NCI-H2227 (cell line): ENCODE measurements around the gene CCR7.

Experiments
- DNase-seq: peaks from one replicate; lab custom pipeline; 2025; ENCODE audit not compliant: unreplicated experiment; lab: John Stamatoyannopoulos, UW

CCR7 gene

DNA sequence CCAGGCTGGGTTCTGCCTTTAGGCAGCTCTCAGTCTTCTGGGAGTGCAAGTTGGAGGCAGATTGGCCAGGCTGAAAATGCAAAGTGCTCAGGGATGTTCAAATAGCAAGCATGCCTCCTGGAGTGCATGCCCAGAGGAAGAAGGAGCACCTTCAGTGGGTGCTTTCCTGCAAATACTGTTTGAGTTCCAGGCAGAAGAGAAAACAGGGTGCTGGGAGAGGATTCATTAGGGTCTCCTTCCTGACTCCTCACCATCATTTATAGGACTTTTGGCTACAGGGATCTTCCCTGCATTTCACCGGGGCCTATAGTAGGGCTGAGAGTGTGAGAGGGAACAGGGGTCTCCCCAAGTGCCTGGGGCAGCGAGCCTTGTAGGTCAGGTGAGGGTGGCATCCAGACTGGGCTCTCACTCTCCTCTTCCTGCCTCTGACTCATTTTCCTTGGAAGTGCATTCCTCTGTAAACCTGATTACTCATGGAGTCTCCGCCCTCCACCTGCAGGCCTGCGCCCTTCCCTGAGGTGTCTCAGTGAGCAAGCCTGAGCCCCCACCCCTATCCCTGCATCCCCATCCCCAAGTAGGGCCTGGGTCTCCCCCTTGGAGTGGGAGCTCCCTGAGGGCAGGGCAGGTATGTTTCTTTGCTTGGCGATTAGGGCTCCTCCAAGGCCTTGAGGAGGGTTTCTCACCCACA is 46.7 kb downstream of the CCR7 start:
- DNase-seq = no peak

DNA sequence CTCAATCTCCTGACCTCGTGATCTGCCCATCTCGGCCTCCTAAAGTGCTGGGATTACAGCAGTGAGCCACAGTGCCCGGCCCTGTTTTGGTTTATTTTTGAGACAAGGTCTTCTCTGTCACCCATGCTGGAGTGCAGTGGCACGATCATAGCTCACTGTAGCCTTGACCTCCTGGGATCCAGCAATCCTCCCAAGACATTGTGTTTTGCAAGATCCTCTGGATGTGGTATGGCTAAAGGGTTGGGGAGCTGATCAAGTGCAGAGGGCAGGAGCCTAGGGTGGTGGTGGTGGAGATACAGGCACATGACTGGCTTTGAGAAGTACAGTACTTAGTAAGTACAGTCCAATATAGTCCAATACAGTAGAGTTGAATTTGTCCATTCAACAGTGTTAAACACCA is 47.3 kb downstream of the CCR7 start:
- DNase-seq = no peak

DNA sequence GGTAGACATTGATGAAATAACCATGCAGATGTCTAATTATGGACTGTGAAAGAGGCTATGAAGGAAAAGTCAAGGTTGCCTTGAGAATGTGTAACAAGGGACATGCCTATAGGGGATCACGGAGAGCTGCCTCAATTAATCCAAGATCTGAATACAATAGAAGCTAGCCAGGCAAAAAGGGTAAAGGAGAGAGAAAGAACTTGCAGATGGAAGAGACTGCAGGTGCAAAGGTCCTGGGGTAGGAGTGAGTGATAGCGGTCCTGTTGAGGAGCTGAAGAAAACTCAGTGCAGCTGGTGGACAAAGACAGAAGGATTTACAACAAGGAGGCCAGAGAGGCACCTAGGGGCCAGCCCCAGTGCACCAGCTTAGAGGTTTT is 48.0 kb downstream of the CCR7 start:
- DNase-seq = no peak

DNA sequence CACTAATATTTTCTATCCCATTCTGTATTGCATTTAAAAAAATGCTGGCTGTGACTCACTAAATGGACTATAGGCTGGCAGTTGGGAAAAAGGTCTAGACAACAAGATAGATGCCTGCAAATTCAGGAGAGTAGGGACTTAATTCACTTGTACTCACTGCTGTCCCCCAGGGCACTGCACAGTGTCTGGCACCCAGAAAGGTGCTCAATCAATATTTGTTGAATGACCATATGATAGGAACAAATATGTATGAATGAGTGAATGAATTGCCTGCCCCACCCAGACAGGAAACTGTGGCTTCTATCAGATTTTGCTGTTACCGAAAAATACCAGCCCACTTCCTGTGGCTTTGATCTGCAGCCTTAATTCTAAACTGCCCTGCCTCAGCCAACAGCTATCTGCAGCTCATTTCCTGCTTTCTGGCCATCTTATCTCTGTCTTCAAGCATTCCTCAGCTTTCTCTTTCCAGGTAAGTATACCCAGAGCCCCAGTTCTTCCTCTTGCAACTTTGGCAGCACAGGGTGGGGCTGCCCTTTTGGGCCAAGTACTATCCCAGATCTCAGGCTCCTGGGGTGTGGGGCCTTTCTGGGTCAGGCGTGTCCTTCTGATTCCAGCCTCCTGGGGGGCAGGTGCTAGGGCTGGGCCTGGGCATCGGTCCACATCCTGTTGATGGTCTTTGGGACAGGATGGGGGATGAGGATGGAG is 48.5 kb downstream of the CCR7 start:
- no peak for DNase-seq

DNA sequence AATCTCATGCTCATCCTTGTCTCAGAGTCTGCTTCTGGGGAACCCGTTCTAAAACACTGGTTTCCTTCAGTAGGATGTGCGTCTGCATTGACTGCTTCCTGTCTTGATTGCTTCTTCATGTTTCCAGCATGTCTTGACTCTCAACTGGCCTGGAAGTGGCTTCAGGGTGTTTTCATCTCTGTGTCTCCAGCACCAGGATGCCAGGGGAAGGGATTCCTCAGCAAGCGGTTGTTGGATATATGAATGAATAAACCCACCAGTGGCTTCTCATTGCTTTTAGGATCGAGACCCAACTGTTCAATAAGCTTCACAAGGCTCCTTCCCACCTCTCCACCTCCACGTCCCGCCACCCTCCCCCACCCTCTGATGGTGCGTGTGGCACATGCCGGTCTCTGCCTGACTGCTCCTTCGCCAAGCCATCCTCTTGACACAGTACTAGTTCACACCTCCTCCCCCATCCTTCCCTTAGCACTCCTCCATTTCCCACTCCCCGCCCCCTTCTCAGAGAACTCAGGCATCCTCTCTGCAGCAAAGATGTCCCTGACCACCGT is 49.7 kb downstream of the CCR7 start:
- DNase-seq = no peak

DNA sequence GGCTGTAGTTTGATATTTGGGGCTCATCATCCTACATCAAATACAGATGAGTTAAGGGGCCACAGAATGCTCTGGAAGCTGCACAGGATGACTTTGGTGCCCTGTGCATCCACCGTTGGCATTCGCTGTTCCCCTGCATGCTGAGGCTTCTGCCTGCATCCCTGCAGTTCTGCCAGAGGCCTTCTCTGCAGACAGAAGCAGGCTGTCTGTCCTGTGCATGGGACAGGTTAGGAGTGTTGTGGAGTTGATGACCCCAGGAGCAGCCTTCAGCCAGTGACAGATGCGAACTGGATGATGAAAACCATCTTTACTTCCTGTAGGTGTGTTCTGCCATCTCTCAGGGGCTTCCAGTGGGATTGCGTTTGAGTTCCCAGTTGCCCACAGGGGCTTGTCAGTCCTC is 50.3 kb downstream of the CCR7 start:
- no peak for DNase-seq

DNA sequence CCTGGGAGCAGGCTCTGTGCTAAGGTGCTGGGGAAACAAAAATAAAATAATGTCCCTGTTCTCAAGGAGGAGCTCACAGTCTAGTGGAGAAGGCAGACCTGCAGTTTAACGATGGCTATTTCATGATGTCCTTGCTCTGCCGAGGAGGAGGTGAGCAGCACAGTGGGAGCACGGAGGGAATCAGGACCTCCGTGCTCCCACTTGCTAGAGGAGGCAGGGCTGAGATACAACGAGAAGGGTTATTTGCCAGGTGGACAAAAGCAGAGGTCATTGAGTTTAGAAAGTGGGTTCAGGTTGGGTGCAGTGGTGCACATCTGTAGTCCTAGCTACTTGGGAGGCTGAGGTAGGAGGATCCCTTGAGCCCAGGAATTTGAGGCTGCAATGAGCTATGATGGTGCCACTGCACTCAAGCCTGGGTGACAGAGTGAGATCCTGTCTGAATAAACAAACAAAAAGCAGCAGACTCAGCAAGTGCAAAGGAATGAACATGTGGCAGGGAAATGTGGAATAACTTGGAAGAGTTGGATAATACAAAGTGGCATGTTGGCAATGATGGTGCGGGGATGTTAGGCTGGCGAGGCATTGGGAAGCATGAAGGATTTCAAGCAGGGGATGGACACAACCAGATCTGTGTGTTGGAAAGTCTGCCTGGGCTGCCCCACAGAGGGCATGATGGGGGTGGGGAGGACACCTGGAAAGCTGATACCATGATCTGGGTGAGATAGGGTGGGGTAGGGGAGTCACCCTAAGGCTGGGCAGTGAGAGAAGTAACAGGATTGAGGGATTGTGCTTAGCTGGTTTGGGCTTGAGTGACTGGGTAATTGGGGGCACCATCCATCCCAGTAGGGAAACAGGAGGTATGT is 51.0 kb downstream of the CCR7 start:
- no peak for DNase-seq

DNA sequence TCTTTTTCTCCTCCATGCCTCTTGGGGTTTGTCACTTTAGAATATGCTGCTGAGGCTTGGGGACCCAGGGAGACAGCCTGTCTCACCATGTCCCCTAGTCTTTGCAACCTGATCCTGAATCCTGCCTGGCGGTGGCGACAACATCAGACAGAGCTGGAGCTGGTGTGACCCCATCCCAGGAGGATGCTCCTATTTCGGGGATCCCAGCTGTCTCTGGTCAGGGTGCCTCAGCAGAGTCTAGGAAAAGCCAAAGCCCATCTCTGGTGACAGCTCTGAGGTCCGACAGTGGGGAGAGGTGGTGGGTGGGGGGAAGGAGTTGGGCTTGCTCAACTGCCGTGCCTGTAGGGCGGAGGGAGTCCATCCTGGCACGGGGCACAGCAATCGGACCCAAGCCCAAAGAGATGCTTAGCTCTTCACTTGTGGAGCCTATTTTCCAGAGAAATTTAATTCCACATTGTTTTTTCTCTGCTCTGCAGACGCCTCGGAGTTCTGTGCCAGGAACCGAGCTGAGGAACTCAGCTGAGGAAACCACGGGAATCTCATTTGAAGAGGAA is 53.5 kb downstream of the CCR7 start:
- no peak for DNase-seq

DNA sequence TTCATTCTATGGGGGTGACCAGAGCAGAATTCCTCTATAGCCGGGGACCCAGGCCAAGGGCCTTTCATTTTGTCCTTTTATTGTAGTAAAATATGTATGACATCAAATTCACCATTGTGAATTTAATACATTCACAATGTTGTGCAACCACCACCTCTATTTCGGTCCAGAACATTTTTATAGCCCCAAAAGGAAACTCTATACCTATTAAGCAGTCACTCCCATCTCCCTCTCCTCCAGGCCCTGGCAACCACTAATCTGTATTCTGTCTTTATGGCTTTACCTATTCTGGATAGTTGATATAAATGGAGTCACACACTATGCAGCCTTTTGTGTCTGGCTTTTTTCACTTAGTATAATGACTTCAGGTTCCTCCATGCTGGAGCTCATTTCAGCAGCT is 54.1 kb downstream of the CCR7 start:
- DNase-seq = no peak

DNA sequence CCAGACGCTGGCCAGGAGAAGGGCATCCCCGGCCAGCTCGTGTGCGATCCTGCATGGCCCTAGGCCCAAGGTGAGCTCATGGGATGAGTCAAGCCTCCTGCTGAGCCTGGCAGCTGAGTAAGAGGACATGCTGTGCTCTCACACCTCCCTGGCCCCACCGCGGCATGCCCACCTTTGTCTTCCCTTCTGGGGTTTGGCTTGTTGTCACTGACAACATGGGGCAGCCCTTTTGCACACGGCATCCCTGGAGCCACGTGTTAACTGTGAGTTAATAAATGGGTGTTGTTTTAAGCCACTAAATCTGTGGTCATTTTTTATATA is 55.0 kb downstream of the CCR7 start:
- DNase-seq = no peak

DNA sequence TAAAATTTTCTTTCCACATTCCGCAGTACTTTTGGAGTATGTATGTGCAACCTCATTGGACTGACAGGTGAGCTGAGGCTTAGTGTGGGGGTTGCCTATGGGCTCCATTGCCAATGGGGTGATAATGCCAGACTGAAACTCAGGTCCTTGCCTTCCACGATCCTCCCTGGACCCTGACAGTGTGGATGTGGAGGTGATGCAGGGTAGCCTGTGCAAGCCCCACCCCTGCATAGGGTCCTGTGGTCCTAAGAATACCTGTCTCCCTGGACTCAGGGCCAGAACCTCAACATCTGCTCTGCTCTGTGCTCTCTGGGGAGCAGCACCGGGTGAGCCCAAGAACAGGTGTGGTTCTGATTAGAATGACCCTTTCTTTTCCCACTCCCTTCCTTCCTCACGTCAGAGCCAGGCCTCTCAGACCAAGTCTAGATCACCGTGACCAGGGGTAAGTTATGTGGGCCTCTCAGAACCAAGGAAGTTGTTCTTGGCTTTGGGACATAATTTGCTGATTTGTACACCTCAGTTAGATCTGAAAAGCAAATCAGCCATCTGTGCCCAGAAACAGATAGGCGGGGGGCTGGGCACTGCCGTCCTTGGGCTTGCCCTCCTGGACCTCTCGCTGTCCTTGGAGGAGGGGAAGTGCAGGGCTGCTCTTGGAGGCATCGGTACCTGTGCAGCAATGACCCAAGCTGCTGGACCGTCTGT is 55.5 kb downstream of the CCR7 start:
- no peak for DNase-seq

DNA sequence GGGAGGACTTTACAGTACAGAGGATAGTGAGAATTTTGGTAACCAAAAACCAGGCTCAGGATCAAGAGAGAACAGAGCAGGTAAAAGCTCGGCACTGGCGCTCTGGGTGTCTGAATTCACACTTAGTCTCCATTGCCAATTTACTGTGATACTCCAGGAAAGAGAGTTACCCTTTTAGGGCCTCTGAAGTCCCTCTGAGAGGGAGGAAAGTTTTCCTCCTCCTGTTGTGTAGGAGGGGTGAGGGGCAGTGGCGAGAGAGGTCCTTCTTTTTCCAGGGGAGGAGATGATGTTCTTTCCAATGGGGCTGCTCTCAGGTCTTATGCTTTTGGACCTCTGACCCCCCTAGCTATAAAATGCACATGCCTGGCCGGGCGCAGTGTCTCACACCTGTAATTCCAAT is 58.5 kb downstream of the CCR7 start:
- no peak for DNase-seq
